Pancreas (tissue), 8 donors: ENCODE results near the gene CLK4. TPM values are rescaled to one million over a fixed set of nuclear protein-coding genes. Genes with fewer than 3 reads are reported as not detected.

Experiments
- polyA plus RNA-seq, 2 donors: library from polyadenylated mRNA; stranded (reverse); fragments of 200-250 nt; gene quantifications; one replicate each; pipeline ENCODE4 v1.2.3, GENCODE V29; 2013
- total RNA-seq, 6 donors: library from RNA; stranded (reverse); fragmentation: NEBNext Ultra II Directional in 4 of 6; extraction: Animal tissue kit (Norgen Biotek cat#: 25700) in 4 of 6; gene quantifications; one replicate each; pipeline versions ENCODE4 v1.2.1 to v1.2.4, GENCODE V29; 2021 to 2023
- donor health status: healthy with polysubstance abuse.
- donor health status: DM: no; HTN: no; CAD: no; lungs with moderate emphysema.
- donor health status: DM: no; HTN: no; CAD: no.
- donor health status: Bipolar disorder and iron deficiency.
- donor health status: DM: yes; HTN: yes; CAD: no.
- donor health status: DM: no; HTN: no; CAD: no.
- donor health status: DM: no; HTN: no; CAD: no.
- donor health status: DM: yes; HTN: yes; CAD: no.

CLK4 gene
- total and polyA plus RNA-seq, 8 donors, result 10.6 to 47.0 (median 22.1) TPM

Other genes starting within 250 kb of the CLK4 start
- gene COL23A1, start 36.7 kb downstream of the CLK4 start, total RNA-seq, result under 1 TPM in 4 of 6 donors, not detected in 2; 0.06 to 0.43 (median 0.31) TPM
- under 1 TPM; 0.30 to 0.68 TPM for gene COL23A1, start 36.7 kb downstream of the CLK4 start, polyA plus RNA-seq
- 1 to 10 TPM; 6.4 to 9.0 (median 6.9) TPM for gene ZNF354A, start 103.6 kb upstream of the CLK4 start, total RNA-seq
- 10 to 100 TPM; 10.9 to 11.8 TPM for gene ZNF354A, start 103.6 kb upstream of the CLK4 start, polyA plus RNA-seq
- gene ZNF354B, start 232.9 kb upstream of the CLK4 start, total RNA-seq, result 10 to 100 TPM in 1 of 6 donors, 1 to 10 TPM in 5; 4.4 to 11.8 (median 7.5) TPM
- 10 to 100 TPM; 11.8 to 15.7 TPM for gene ZNF354B, start 232.9 kb upstream of the CLK4 start, polyA plus RNA-seq